ENCODE measurements around the gene FN1.

FN1 gene

DNA sequence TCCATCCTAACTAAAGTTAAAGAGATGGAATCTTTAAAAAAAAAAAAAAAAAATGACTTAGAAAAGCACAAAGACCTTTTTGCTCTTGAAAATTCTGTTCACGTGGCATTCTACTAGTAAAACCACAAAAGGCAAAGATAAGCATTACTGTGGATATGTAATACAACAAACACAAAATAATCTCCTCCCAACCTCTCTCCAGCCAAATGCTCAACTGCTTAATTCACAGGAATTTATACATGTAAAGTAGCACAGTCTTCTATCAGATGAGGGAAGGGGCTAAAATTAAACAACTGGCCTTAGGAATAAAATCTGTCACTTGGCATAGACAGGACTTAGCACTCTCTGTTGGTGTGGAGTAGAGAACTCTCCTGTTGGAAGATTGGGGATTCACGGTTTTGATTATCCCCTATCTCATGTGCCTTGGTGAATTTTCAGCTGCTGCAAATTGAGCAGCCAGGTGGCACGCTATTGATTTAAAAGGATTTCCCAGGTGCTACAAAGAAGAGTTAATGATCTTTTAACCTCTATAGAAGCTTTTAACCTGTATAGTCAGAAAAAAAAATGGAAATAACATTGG lies 66.6 kb downstream of the FN1 start:
- POLR2A ChIA-PET: no interaction called here
- H3K4me1 ChIP-seq (ENCODE audit: control insufficient read depth, insufficient read depth, low read length): no peaks in the 10 kb centered on the region
- no peak for TF ChIP-seq GFI1B (tag by site-specific recombination; IDR thresholded peaks at IDR 0.05)
- no peak for TF ChIP-seq ZNF660 (tag by site-specific recombination; IDR thresholded peaks at IDR 0.05)
- H3K36me3 ChIP-seq (ENCODE audit: control insufficient read depth in 2 of 2, insufficient read depth in 1 of 2, low read length in 2 of 2): peaks cover 38 to 89% of the 10 kb centered on the region in 2 experiments
- H3K4me3 ChIP-seq (ENCODE audit: low read depth, low read length): no peak overlapping the region
- CTCF ChIA-PET: no interaction called here
- no peak overlapping the region for H3K27ac ChIP-seq (ENCODE audit: extremely low read depth, low read depth, low read length)
- H3K9me3 ChIP-seq (ENCODE audit: control insufficient read depth, insufficient read depth, low read depth, low read length): no peaks in the 10 kb centered on the region

DNA sequence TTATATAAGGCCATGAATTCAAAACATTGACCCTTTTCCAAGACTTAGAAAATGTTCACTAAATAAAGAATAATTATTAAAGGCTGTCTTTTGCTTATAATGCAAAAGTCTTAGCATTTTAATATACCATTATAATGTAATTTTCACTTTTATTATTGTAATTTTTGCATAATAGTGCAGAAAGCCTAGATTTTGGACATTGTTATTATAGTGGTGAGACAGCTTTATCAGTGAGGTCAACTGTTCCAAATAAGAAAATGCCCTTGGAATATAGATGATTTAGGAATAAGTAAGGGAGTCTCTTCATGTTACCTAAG lies 67.4 kb downstream of the FN1 start:
- CTCF ChIA-PET: no interaction called here
- Histone ChIP-seq H3K27ac (ENCODE audit: extremely low read depth, low read depth, low read length) (no peak overlapping the region), H3K4me3 (ENCODE audit: low read depth, low read length) (no peak overlapping the region), H3K4me1 (ENCODE audit: control insufficient read depth, insufficient read depth, low read length) (no peaks in the 10 kb centered on the region), H3K9me3 (ENCODE audit: control insufficient read depth, insufficient read depth, low read depth, low read length) (no peaks in the 10 kb centered on the region), H3K36me3 (ENCODE audit: control insufficient read depth in 2 of 2, insufficient read depth in 1 of 2, low read length in 2 of 2) (peaks cover 36 to 90% of the 10 kb centered on the region in 2 experiments)
- POLR2A ChIA-PET: no interaction called here
- no peak for TF ChIP-seq ZNF155 (tag by site-specific recombination; IDR thresholded peaks at IDR 0.05)
- TF ChIP-seq BCL11B (tag by site-specific recombination; IDR thresholded peaks at IDR 0.05; ENCODE audit: low read depth): no peak
- TF ChIP-seq ZNF792 (tag by site-specific recombination; IDR thresholded peaks at IDR 0.05): no peak
- TF ChIP-seq, protein P1, sequence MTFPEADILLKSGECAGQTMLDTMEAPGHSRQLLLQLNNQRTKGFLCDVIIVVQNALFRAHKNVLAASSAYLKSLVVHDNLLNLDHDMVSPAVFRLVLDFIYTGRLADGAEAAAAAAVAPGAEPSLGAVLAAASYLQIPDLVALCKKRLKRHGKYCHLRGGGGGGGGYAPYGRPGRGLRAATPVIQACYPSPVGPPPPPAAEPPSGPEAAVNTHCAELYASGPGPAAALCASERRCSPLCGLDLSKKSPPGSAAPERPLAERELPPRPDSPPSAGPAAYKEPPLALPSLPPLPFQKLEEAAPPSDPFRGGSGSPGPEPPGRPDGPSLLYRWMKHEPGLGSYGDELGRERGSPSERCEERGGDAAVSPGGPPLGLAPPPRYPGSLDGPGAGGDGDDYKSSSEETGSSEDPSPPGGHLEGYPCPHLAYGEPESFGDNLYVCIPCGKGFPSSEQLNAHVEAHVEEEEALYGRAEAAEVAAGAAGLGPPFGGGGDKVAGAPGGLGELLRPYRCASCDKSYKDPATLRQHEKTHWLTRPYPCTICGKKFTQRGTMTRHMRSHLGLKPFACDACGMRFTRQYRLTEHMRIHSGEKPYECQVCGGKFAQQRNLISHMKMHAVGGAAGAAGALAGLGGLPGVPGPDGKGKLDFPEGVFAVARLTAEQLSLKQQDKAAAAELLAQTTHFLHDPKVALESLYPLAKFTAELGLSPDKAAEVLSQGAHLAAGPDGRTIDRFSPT (tag by site-specific recombination; IDR thresholded peaks at IDR 0.05): no peak
- TF ChIP-seq ZNF433 (tag by site-specific recombination; IDR thresholded peaks at IDR 0.05; ENCODE audit: low read depth): no peak
- TF ChIP-seq, protein P2, sequence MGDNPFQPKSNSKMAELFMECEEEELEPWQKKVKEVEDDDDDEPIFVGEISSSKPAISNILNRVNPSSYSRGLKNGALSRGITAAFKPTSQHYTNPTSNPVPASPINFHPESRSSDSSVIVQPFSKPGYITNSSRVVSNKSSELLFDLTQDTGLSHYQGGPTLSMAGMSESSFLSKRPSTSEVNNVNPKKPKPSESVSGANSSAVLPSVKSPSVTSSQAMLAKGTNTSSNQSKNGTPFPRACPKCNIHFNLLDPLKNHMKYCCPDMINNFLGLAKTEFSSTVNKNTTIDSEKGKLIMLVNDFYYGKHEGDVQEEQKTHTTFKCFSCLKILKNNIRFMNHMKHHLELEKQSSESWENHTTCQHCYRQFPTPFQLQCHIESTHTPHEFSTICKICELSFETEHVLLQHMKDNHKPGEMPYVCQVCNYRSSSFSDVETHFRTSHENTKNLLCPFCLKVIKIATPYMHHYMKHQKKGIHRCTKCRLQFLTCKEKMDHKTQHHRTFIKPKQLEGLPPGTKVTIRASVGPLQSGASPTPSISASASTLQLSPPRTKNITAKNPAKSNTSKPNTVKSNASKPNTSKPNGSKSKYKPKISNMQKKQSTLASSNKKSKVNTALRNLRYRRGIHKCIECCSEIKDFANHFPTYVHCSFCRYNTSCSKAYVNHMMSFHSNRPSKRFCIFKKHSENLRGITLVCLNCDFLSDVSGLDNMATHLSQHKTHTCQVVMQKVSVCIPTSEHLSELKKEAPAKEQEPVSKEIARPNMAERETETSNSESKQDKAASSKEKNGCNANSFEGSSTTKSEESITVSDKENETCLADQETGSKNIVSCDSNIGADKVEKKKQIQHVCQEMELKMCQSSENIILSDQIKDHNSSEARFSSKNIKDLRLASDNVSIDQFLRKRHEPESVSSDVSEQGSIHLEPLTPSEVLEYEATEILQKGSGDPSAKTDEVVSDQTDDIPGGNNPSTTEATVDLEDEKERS (tag by site-specific recombination; IDR thresholded peaks at IDR 0.05): no peak
- no peak for TF ChIP-seq GLI2 (tag by site-specific recombination; IDR thresholded peaks at IDR 0.05; ENCODE audit: borderline replicate concordance, low read depth)
- TF ChIP-seq SP7 (tag by site-specific recombination; IDR thresholded peaks at IDR 0.05): no peak
- no peak for TF ChIP-seq ZNF548 (tag by site-specific recombination; IDR thresholded peaks at IDR 0.05)
- TF ChIP-seq ZSCAN16 (tag by site-specific recombination; IDR thresholded peaks at IDR 0.05): no peak
- TF ChIP-seq, protein P3, sequence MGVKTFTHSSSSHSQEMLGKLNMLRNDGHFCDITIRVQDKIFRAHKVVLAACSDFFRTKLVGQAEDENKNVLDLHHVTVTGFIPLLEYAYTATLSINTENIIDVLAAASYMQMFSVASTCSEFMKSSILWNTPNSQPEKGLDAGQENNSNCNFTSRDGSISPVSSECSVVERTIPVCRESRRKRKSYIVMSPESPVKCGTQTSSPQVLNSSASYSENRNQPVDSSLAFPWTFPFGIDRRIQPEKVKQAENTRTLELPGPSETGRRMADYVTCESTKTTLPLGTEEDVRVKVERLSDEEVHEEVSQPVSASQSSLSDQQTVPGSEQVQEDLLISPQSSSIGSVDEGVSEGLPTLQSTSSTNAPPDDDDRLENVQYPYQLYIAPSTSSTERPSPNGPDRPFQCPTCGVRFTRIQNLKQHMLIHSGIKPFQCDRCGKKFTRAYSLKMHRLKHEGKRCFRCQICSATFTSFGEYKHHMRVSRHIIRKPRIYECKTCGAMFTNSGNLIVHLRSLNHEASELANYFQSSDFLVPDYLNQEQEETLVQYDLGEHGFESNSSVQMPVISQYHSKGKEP (tag by site-specific recombination; IDR thresholded peaks at IDR 0.05): no peak
- TF ChIP-seq ZNF350 (tag by site-specific recombination; IDR thresholded peaks at IDR 0.05): no peak
- no peak for TF ChIP-seq ZNF670 (tag by site-specific recombination; IDR thresholded peaks at IDR 0.05; ENCODE audit: low read depth)
